HG03108 (cell line): Measurements from ENCODE around the gene RAC2.

Source experiments
- ATAC-seq: cut with Tn5 transposase; IDR thresholded peaks from one replicate; pipeline ENCODE4 v1.9.1; 2021; ENCODE audit warnings: moderate library complexity; ENCODE audit not compliant: unreplicated experiment

RAC2 gene

DNA sequence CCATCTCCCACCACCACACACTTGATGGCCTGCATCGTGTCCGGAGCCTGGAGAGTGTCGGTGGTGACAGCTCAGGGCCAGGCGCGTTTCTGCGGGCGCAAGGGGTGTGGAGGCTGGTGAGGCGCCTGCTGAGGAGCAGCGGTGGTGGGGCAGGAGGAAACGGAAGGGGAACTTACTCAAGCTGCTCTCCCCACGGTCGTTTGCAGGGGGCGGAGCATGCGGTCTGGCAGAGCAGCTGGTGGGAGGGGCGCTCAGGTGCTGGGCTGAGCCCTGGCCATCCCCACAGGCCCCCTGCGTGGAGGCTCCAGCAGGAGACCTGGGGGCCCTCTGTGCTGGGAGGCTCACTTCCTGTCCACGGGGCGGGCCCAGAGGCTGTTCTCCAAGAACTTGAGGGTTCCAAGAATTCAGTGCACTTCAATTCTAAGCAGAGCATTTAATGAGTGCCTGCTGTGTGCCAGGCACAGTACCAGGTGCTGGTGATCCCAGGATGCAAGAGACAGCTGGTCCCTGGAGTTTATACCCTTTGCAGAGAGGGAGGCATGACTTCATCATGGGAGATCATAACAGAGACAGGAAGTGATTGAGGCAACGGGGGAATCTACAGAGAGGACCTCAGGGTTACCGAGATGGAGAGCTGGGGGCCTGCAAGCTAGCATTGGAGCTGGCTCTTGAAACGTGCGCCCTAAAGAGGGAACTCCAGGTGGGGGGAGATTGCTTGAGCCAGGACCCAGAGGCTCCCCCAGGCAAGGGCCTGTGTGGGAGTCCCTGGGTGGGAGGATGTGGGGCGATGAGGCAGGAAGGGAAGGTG is at the start of gene RAC2:
TSS of gene RAC2 (minus strand) at position 156 of the 808 bp plus-strand sequence. CDS start at position 35, 121 bp downstream.
- peak; percentile 36 for ATAC-seq

DNA sequence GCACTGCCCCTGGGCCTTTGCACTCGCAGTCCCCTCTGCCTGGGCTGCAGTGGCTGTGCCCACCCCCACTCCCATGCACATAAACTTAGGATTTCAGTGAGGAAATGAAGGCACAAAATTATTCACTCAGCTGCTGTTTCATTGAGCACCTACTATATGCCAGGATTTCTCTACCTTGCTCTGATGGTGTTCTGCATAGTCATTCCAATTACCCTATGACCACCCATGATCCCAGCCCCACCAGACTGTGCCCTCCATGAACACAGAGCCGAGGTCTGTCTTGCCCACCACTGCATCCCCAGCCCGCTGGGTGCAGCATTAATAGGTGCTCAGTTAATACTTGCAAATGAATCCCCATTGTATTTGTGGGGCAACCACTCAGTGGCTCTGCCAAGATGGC is 49.1 kb upstream of the RAC2 start:
- no peak for ATAC-seq

DNA sequence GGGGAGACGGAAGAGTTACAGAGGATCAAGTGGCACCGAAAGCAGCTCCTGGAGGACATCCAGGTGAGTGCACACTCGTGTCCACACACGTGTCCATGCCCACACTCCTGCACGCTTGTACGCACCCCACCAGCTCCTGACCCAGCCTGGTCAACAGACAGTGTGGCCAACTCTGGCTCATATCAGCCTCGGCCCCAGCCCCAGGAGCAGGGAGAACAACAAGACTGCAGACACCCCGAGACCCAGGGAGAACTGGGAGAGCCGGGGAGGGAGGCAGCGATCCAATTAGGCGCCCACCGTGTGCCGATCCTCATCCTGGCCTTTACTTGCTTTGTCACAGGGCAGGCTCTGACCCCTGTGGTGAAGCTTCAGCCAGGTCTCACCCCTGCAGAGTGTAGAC is 48.6 kb upstream of the RAC2 start:
- ATAC-seq: no peak

DNA sequence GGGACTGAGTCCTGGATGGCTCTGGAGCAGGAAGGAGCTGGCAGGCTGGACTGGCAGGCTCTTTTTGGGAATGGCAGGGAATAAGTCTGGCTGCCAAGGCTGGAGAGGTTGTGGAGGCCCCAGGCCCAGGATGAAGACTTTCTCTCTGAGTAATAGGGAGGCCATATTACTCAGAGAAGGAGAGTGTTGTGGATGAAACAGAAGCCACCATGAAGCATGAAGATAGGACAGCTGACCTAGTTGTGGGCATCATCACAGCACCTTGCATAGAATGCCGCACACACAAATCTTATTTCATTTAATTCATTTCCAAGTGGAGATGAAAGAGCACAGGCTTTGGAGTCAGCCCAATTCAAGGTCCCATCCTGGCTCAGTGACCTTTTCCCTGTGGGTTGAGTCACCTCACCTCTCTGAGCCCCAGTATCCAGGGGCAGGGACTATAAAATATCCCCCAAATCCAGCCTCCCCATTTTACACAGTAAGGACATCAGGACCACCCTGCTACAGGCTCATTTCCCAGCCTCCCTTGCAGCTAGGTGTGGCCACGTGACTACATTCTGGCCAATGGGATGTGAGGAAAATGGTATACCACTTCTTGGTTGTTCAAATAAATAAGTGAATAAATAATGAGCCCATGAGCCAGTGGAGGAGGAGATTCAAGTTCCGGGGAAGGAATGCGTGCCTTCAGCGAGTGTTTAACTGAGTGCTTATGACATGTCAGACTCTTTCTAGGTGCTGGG is 47.7 kb upstream of the RAC2 start:
- ATAC-seq: no peak

DNA sequence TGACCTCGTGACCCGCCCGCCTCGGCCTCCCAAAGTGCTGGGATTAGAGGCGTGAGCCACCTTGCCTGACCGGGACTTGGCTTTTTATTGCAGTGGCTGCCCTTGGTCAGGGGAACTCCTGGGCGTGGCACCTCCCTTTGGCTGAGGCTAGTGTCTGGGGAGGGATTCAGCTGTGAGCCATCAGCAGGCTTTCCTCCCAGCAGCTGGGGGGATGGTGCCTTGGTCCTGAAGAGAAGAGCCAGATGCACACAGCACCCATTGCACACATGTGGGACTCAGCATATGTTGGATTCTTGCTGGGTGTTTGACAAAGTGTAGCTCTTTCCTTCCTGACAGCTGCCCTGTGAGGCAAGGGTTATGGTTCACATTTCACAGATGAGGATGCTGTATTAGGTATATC is 46.7 kb upstream of the RAC2 start:
- ATAC-seq: no peak

DNA sequence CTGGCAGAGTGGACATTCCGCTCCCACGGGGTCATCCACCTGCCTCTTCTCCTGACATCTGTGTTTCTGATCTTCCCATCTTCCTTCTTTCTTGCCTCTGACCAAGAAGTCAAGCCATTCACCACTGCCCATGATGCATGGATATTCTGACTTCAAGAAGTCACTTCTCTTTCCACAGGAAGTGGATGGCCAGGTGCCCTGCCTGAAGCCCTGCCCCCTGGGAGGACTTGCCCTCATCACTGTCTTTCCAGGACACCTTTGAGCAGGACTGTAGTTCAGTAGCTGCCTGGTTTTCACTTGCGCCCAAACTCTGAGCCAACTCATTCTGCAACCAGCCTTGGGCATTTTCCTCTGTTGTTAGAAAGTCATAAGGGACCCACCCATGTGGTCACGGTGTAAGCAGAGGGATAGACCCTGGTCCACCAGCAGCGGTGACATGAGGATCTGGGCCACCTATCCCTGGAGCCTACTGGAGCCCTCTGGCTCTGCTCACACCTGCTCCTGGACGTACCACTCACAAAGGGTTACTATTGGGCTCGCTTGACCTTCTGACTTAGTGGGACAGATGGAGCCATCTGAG is 45.2 kb upstream of the RAC2 start:
- ATAC-seq: no peak

DNA sequence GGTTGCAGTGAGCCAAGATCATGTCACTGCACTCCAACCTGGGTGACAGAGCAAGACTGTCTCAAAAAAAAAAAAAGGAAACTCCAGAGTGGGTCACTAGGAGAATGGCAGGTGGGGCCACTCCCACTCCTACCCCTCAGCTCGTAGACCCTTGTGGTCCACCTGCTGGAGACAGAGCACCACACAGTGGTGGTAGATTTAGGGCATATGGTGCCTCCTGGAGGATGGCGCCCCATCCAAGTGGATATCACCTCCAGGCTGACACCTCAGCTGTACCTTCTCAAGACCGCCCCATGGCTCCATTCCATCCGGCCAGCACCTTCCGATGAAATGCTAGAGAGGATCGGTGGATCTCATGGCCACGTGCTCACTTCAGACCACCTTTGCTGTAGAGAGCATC is 44.5 kb upstream of the RAC2 start:
- ATAC-seq: no peak

DNA sequence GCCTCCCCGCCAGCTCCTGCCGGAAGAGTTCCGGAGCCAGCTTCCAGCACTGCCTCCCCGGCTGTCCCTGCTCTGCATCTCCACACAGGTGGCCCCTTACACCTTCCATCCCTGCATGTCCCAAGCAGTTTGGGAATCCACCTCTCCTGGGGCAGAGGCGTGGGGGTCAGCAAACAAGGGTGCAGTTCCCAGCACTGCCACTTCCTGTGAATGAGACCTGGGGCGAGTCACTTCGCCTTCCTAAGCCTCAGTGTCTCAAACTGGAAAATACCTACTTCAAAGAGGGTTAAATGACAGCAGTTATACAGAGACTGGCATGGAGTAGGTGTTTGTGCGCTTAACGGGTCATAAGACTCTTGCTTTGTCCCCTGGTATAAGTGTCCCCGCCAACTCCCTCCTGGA is 43.5 kb upstream of the RAC2 start:
- no peak for ATAC-seq

DNA sequence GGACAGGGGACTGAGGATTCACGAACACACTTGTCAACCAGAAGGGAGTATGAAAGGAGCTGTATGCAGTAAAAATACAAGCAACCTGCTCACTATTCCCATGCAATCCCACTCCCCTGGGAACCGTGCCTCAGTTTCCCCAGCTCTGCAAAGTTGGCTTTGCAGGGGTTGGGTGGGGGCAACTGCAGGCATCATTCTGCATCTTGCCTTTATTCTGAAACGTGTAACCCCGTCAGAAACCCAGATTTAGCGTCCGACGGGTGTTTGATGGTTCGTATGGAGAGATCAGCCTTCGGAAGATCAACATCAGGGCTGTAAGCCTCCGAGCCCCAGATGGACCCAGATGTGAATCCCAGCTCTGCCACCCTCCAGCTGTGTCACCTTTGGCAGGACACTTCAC is 41.9 kb upstream of the RAC2 start:
- ATAC-seq: no peak

DNA sequence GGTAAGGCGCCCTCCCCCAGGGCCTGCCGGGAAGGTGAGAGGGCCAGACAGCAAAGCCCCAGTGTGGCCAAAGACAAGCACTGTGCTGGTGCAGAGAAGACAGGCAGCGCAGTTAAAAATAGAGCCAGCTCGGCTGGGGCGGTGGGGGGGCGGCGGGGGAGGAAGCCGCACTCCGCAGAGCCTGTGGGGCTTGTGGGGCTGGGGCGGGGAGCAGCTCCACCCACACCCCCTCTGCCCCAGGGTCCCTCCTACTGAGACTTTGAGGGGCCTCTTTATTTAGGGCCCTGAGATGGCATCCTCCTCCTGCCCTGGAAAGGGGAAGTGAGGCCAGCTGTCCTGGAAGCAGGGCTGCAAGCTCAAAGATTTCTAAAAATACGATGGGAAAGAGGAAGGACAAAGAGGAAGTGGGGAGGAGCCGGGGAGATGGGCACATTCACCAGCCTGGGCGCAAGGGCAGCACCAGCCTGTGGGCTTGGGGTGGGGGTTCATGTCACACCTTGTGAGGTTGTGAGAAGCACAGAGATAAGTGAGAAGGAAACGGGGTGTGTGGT is 40.8 kb upstream of the RAC2 start:
- peak; percentile 45 for ATAC-seq

DNA sequence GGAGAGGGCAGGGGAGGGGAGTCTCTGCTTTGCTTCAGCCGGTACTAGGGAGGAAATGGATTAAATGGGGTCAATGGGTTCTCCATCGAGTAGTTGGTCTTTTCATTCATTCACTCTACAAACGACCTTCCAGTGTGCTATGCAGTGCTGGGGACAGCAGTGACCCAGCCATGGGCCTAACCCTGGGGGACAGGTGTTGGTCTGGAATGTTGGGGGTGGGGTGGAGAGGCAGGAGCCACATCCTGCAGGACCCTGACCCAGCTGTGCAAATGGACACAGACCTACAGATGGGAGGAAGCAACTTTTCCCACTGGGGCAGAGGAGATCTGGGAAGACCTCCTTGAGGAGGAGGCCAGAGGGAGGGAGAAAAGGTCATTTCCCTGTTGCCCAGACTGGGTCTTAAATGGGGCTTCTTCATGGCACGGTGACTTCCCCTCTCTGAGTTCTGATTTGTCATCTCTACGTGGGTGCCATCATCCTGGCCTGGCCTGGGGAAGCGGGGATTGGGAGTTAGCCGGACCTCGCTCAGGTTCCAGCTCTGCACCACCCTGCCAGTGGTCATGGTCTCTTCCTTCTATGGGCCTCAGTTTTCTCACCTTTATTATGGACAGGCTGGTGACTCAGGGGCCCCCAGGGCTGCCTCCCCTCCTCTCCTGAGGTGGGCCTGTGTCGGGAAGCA is 40.2 kb upstream of the RAC2 start:
- ATAC-seq: no peak

DNA sequence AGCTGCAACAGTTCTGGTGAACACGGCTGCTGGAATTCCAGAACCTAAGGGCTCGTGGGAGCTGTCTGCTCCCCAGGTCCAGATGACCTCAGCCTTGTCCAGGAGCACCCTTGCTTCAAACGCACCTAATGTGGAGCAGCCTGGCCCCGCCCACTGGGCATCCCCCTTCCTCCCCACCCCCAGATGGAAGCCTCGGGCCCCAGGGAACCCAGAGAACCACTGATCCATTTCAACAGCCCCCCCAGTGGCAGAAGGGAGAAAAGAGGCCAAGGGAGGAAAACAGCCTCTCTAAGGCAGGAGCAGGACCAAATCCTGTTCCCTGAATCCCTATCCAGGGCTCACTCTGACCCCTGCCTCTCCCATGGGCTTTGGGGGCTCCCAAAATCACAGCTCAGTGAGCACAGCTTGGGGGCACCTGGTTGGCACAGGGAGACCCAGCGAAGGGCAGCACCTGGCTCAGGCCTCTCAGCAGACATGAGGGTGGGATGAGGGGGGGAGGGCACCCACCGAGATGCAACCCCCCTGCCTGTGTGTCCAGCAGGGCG is 39.4 kb upstream of the RAC2 start:
- ATAC-seq: no peak

DNA sequence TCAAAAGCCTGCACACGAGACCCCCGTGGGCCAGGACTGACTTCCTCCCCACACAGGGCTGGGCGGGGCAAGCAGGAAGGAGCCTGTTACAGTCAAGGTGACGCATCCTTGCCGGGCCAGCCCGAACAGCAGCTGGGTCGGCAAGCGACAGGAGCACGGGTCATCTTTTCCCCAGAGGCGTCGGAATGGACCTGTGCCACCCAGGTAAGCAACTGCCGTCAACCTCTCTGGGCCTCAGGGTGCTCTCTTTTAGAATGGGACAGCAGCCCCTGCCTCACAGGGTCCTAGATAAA is 38.3 kb upstream of the RAC2 start, which contains the start of gene CYTH4:
TSS of gene CYTH4 (plus strand) at position 124 of the 293 bp plus-strand sequence. CDS start at position 186, 62 bp downstream.
- ATAC-seq: no peak

DNA sequence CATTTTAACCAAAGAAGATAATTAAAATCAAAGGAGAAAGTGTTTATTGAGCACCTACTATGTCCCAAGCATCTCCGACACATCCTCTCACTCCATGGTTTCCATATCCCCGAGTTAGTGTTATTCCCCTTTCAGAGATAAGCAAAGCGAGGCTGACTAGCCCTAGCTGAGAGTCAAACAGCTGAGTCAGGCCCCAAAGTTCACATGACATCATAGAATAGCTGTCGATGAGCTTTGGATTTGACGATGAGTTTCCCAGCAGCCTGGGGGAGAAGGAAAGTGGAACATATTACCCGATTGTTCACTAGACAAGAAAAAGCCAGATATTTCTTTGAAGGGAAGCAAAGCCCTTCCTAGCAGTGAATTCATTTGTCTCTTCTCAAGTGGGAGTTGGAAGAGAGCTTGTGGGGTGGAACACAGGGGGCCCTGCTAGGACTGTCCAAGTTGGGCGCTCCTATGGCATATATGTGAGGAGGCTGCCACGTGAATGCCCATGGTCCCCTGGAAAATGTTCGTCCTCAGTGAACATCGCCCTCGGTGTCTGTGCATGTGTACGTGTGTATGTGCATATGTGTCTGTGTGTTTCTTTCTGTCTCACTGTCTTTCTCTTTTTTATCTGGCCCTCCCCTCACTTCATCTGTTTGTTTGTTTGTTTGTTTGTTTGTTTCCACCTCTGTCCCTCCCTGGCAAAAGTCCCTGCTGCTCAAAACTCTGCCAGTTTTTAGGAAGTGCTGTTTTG is 37.7 kb upstream of the RAC2 start:
- ATAC-seq: no peak

DNA sequence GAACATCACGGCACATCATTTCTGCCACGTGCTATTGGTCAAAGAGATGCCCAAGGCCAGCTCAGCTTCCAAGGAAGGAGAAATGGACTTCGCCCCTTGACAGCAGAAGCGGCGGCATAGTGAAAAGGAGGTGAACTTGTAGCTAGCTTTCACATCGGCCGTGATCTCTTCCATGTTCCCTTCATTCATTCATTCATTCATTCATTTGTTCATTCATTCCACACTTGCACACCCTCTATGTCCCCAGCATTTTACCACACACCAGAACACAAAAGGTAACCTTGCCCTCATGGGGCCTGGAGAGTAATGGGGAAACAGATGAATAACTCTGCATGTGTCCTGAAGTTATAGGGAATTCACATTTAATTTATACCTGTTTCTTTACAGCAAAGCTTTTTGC is 37.1 kb upstream of the RAC2 start:
- no peak for ATAC-seq

DNA sequence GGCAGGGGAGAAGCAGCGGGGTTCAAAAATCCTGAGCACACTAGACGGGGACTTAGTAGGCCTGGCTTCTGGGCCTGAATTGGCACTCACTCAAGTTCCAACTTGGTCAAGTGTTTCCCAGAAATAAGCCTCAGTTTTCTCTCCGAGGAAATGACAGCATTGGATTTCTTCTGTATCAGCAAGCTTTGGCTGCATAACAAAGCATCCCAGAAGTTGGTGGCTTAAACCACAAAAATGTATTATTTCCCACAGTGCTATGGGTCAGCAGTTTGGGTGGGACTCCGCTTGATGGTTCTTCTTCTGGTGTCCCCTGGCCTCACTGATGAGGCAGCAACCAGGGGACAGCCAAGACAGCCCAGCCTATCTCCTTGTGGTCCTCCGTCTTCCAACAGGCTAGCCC is 36.6 kb upstream of the RAC2 start:
- ATAC-seq: no peak

DNA sequence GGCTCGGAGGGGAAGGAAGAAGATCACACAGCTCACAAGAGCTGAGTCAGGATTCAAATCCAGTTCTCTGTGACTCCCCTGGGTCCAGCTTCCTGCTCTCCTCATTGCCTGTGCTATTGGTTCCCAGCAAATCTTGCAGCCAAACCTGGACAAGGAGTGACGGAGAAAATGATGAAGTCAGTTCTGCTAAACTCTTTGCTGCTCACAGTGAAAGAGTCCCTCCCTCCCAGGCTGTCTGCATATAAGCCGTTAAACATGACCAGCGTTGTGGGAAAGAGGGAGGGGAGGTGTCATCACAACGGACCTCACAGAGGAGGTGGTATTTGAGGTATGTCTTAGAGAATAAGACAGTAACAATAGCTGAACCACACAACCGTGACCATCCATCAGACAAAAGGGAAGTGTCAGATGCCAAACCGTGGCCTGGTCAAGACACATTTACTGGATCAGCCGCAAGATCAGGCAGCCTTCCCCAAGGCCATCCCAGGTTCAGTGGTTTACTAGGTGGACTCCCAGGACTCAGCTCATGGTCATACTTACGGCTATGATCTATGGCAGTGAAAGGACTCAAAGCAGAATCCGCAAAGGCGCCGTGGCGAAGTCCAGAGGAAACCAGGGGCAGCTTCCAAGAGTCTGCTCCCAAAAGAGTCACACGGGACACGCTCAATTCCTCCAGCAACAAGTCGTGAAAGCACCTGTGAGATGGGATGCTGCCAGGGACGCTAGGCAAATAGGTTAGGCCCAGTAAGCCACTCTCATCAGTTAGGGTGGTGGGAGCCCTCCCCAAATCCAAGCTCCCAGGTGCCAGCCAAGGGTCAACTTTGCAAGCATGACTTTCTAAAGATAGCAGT is 35.5 kb upstream of the RAC2 start:
- no peak for ATAC-seq

DNA sequence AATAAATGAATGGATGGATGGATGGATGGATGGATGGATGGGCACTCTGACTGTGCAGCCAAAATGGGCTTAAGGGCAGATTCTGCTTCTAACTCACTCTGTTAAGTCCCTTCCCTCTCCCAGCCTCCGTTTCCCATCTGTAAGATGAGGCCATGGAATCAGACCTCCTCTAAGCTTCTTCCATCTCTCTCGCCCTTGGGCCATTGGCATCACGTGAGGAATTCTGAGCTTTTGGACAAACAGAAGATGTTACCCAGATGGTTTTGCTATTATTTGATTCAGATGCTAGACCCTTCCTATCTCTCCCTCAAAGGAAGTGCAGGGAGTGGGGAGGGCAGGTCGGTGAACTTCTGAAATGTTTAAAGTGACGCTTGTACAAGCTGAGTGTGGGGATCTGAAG is 34.2 kb upstream of the RAC2 start:
- ATAC-seq: no peak

DNA sequence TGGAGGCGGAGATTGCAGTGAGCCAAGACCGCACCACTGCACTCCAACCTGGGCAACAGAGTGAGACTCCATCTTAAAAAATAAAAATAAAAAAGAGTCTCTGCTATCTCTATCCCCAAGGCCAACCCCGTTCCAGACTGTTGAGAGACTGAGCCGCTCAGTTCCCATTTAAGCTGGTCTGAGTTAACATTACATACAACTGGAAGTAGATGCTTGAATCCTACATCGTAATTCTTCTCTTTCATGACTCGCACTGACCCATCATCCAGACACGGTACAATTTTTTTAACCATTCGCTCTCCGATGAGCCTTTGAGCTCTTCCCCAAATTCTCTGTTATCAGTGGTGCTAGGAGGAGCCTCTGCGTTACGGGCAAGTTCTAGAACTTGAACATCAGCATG is 33.3 kb upstream of the RAC2 start:
- ATAC-seq: no peak
